ENCODE data around the gene GLYAT.
"Not testable (repeated sequence)": the region's sequence is repeated elsewhere in the genome, so short reads cannot be mapped to it uniquely, and the experiment has no call there.

The GLYAT gene

GRCh38 chr11:58711832-58712231 is 19.9 kb downstream of the GLYAT start:
- H3F3A ChIP-seq (ENCODE audit: control insufficient read depth, insufficient read depth): no peaks in the 10 kb centered on the region

GRCh38 chr11:58707767-58708166 is 24.0 kb downstream of the GLYAT start:
- Histone ChIP-seq H3K4me2 (ENCODE audit: low read length) (no peak overlapping the region), H3K36me3 (ENCODE audit: control insufficient read depth, low read length) (no peaks in the 10 kb centered on the region), H3K27me3 (ENCODE audit: control insufficient read depth, low read length) (no peaks in the 10 kb centered on the region), H4K20me1 (ENCODE audit: control insufficient read depth, insufficient read depth, low read depth, low read length) (no peaks in the 10 kb centered on the region), H3K9me2 (replicated peaks; ENCODE audit: control insufficient read depth, low read length) (no peaks in the 10 kb centered on the region), H3K79me2 (ENCODE audit: control insufficient read depth, low read length) (no peaks in the 10 kb centered on the region), H3K4me1 (ENCODE audit: control insufficient read depth, low read length) (no peaks in the 10 kb centered on the region), H3K9me3 (ENCODE audit: control insufficient read depth, insufficient read depth, low read length) (no peaks in the 10 kb centered on the region), H3F3A (ENCODE audit: control insufficient read depth, insufficient read depth) (no peaks in the 10 kb centered on the region), H3K4me3 (ENCODE audit: low read length) (no peak overlapping the region), H3K27ac (ENCODE audit: low read depth, low read length) (no peak overlapping the region)
- TF ChIP-seq CTCF (IDR thresholded peaks at IDR 0.05; ENCODE audit: low read depth, low read length, poor library complexity, severe bottlenecking): no peak
- no peak for TF ChIP-seq EZH2phosphoT487 (IDR thresholded peaks at IDR 0.05; ENCODE audit: borderline replicate concordance, low read length)

More at GRCh38 chr11:58711832-58712231, 19.9 kb downstream of the GLYAT start:
- no peak overlapping the region for H3K4me3 ChIP-seq (ENCODE audit: low read length)
- no peaks in the 10 kb centered on the region for H3K36me3 ChIP-seq (ENCODE audit: control insufficient read depth, low read length)
- H3K79me2 ChIP-seq (ENCODE audit: control insufficient read depth, low read length): no peaks in the 10 kb centered on the region
- H3K4me2 ChIP-seq (ENCODE audit: low read length): no peak overlapping the region
- H3K27me3 ChIP-seq (ENCODE audit: control insufficient read depth, low read length): no peaks in the 10 kb centered on the region
- no peaks in the 10 kb centered on the region for H3K9me3 ChIP-seq (ENCODE audit: control insufficient read depth, insufficient read depth, low read length)
- H3K27ac ChIP-seq (ENCODE audit: low read depth, low read length): no peak overlapping the region
- TF ChIP-seq CTCF (IDR thresholded peaks at IDR 0.05; ENCODE audit: low read depth, low read length, poor library complexity, severe bottlenecking): no peak
- TF ChIP-seq EZH2phosphoT487 (IDR thresholded peaks at IDR 0.05; ENCODE audit: borderline replicate concordance, low read length): no peak
- H3K9me2 ChIP-seq (replicated peaks; ENCODE audit: control insufficient read depth, low read length): no peaks in the 10 kb centered on the region
- no peaks in the 10 kb centered on the region for H3K4me1 ChIP-seq (ENCODE audit: control insufficient read depth, low read length)
- H4K20me1 ChIP-seq (ENCODE audit: control insufficient read depth, insufficient read depth, low read depth, low read length): no peaks in the 10 kb centered on the region

GRCh38 chr11:58696825-58697224 is 34.9 kb downstream of the GLYAT start:
- not testable (repeated sequence) for H3K27me3 ChIP-seq (ENCODE audit: control insufficient read depth, low read length); H3K4me1 ChIP-seq (ENCODE audit: control insufficient read depth, low read length); H3K4me2 ChIP-seq (ENCODE audit: low read length); H3K9me3 ChIP-seq (ENCODE audit: control insufficient read depth, insufficient read depth, low read length); H3K9me2 ChIP-seq (replicated peaks; ENCODE audit: control insufficient read depth, low read length); H3K27ac ChIP-seq (ENCODE audit: low read depth, low read length); H3F3A ChIP-seq (ENCODE audit: control insufficient read depth, insufficient read depth); H3K36me3 ChIP-seq (ENCODE audit: control insufficient read depth, low read length); H3K4me3 ChIP-seq (ENCODE audit: low read length); H4K20me1 ChIP-seq (ENCODE audit: control insufficient read depth, insufficient read depth, low read depth, low read length); H3K79me2 ChIP-seq (ENCODE audit: control insufficient read depth, low read length)

- Histone ChIP-seq H3K27ac (ENCODE audit: low read depth, low read length) (no peak overlapping the region), H3F3A (ENCODE audit: control insufficient read depth, insufficient read depth) (no peaks in the 10 kb centered on the region), H3K4me3 (ENCODE audit: low read length) (no peak overlapping the region), H3K4me2 (ENCODE audit: low read length) (no peak overlapping the region), H4K20me1 (ENCODE audit: control insufficient read depth, insufficient read depth, low read depth, low read length) (no peaks in the 10 kb centered on the region), H3K36me3 (ENCODE audit: control insufficient read depth, low read length) (no peaks in the 10 kb centered on the region), H3K9me3 (ENCODE audit: control insufficient read depth, insufficient read depth, low read length) (no peaks in the 10 kb centered on the region), H3K27me3 (ENCODE audit: control insufficient read depth, low read length) (no peaks in the 10 kb centered on the region), H3K9me2 (replicated peaks; ENCODE audit: control insufficient read depth, low read length) (no peaks in the 10 kb centered on the region), H3K4me1 (ENCODE audit: control insufficient read depth, low read length) (no peaks in the 10 kb centered on the region), H3K79me2 (ENCODE audit: control insufficient read depth, low read length) (no peaks in the 10 kb centered on the region)
- TF ChIP-seq EZH2phosphoT487 (IDR thresholded peaks at IDR 0.05; ENCODE audit: borderline replicate concordance, low read length): no peak
- no peak for TF ChIP-seq CTCF (IDR thresholded peaks at IDR 0.05; ENCODE audit: low read depth, low read length, poor library complexity, severe bottlenecking)
Measured at GRCh38 chr11:58693026-58693425, 38.7 kb downstream of the GLYAT start.

All from DOHH2 (cell line).